Heart left ventricle (tissue), 16 donors: ENCODE data around the gene COL1A2. TPM values are rescaled to one million over a fixed set of nuclear protein-coding genes. Genes with fewer than 3 reads are reported as not detected.

Experiments used
- ATAC-seq, 4 donors: fragments of 200-7000 bp; cut with Tn5 transposase; one replicate each; pipeline ENCODE4 v1.9.1; 2020 to 2022; ENCODE audit warnings: moderate library complexity in 4 of 4, mild to moderate bottlenecking in 3 of 4, moderate number of reproducible peaks in 1 of 4
- DNase-seq, 5 donors: peaks; one replicate each; pipeline ENCODE4 v3.0.0-alpha.2; 2020
- H3K27ac ChIP-seq, 12 donors: fragments of 200-600 bp; sonication (generic) in 4 of 12; one replicate each; pipeline versions ENCODE4 v1.5.0 to v1.8.0; 2016 to 2022; ENCODE audit warnings: mild to moderate bottlenecking in 2 of 12
- H3K27me3 ChIP-seq, 9 donors: fragments of 200-600 bp; sonication (generic) in 2 of 9; one replicate each; pipeline versions ENCODE4 v1.5.1 to v1.8.0; 2016 to 2022; ENCODE audit warnings: mild to moderate bottlenecking in 3 of 9
- H3K36me3 ChIP-seq, 9 donors: fragments of 200-600 bp; sonication (generic) in 2 of 9; one replicate each; pipeline versions ENCODE4 v1.5.0 to v1.8.0; 2018 to 2022; ENCODE audit warnings: mild to moderate bottlenecking in 2 of 9
- H3K4me1 ChIP-seq, 12 donors: fragments of 200-600 bp; sonication (generic) in 4 of 12; one replicate each; pipeline versions ENCODE4 v1.5.0 to v1.8.0; 2016 to 2022; ENCODE audit warnings: mild to moderate bottlenecking in 3 of 12
- H3K4me3 ChIP-seq, 12 donors: fragments of 200-600 bp; sonication (generic) in 4 of 12; one replicate each; pipeline versions ENCODE4 v1.5.0 to v1.8.0; 2017 to 2022; ENCODE audit warnings: mild to moderate bottlenecking in 9 of 12, moderate library complexity in 4 of 12
- H3K9me3 ChIP-seq, 12 donors: fragments of 200-600 bp; sonication (generic) in 4 of 12; one replicate each; pipeline versions ENCODE4 v1.5.0 to v1.8.0; 2016 to 2022; ENCODE audit warnings: mild to moderate bottlenecking in 1 of 12
- CTCF ChIP-seq, 12 donors: fragments of 200-600 bp; sonication (generic) in 4 of 12; IDR thresholded peaks; one replicate each; pipeline versions ENCODE4 v1.5.0 to v1.8.0; 2018 to 2022; ENCODE audit warnings: antibody characterized with exemption in 12 of 12, mild to moderate bottlenecking in 5 of 12
- POLR2A ChIP-seq, 2 donors: fragments of 450-650 bp; IDR thresholded peaks; one replicate each; pipeline ENCODE4 v1.6.1; 2017; ENCODE audit warnings: antibody characterized with exemption in 2 of 2, mild to moderate bottlenecking in 2 of 2, moderate library complexity in 2 of 2
- WGBS, 4 donors: extraction: QIAGEN DNeasy Blood & Tissue Kit in 2 of 4; methylation state at CpG; one replicate each; pipeline versions ENCODE4 v1.1.5 to v1.1.7; 2013 to 2018; 5-methylcytosine and 5-hydroxymethylcytosine counted together
- intact Hi-C, 10 donors: fragments of 100-400 bp; cut with DNase I; formaldehyde crosslinking; loops; one replicate each; pipeline versions ENCODE4 v1.11.1 to v1.14.2; 2022
- polyA plus RNA-seq, 2 donors: library from polyadenylated mRNA; stranded (reverse); fragments of 200-250 nt; gene quantifications; one replicate each; pipeline ENCODE4 v1.2.3, GENCODE V29; 2013
- total RNA-seq, 9 donors: library from RNA; depleted of rRNA in 2 of 9; stranded (reverse); fragments of >200 nt in 2 of 9; fragmentation: NEBNext Ultra II Directional in 3 of 9; extraction: Animal tissue kit (Norgen Biotek cat#: 25700) in 3 of 9; gene quantifications; one replicate each; pipeline versions ENCODE4 v1.1.0 to v1.2.4, GENCODE V29; 2016 to 2023
- donor health status: ischemic (EF 13 %, LVEDD 7.1; RV severe dilation, severe dysfunction).
- donor health status: healthy with polysubstance abuse.
- donor health status: DM: no; HTN: yes; CAD: no.
- donor health status: DM: no; HTN: no; CAD: no.
- donor health status: ischemic (EF 25% LVEDD 6.9; RV normal size, moderate dysfunction).
- donor health status: ischemic (EF 25% LVEDD 5.7; RV mildly dilated, moderate dysfunction).
- donor health status: healthy.
- donor health status: DM: yes; HTN: yes; CAD: no.
- donor health status: ischemic (EF 35%, LVEDD 5.7; RV mildly dilated, moderate dysfunction).
- donor health status: nonischemic (EF 11% LVEDD 7.7; RV severe dilation, severe dysfunction).
- donor health status: DM: yes; HTN: yes; CAD: no.
- donor health status: PGD.
- donor health status: ischemic (EF 29% LVEDD 5.4; RV normal size, mild dysfunction).
- donor health status: nonischemic (EF 23%, LVEDD 6.1; RV moderate dilation, normal function).

Gene COL1A2
- total and polyA plus RNA-seq, 11 donors: 33.1 to 615 (median 104) TPM

GRCh38 chr7:94366163-94366562, 28.5 kb upstream of the COL1A2 start:
- no peak overlapping the region for H3K27ac ChIP-seq

GRCh38 chr7:94366832-94367231, 27.9 kb upstream of the COL1A2 start:
- 86 to 90% (median 87%) methylated on average over 4 of the region's 4 CpGs for WGBS, 4 donors
- Histone ChIP-seq H3K4me3 (no peak overlapping the region), H3K4me1 (peaks cover 0 to 21% (median 11%) of the 10 kb centered on the region in 12 donors), H3K27ac (peak overlapping the region in 1 of 12 donors; percentile 50), H3K36me3 (no peaks in the 10 kb centered on the region), H3K9me3 (peaks cover 0 to 3% (median 0%) of the 10 kb centered on the region in 12 donors), H3K27me3 (no peaks in the 10 kb centered on the region)
- DNase-seq (no peak), ATAC-seq (no peak)
- intact Hi-C loops: loop anchor here in 1 of 10 donors (5.0 kb wide), 1 partner anchor 45 kb away; no protein-coding TSS in a partner anchor
- TF ChIP-seq CTCF (IDR thresholded peaks at IDR 0.05) (no peak), POLR2A (IDR thresholded peaks at IDR 0.05) (no peak)

More at GRCh38 chr7:94366163-94366562, 28.5 kb upstream of the COL1A2 start:
- intact Hi-C loops: loop anchor here in 1 of 10 donors (5.0 kb wide), 1 partner anchor 44 kb away; no protein-coding TSS in a partner anchor
- TF ChIP-seq POLR2A (IDR thresholded peaks at IDR 0.05) (no peak), CTCF (IDR thresholded peaks at IDR 0.05) (no peak)
- peaks cover 0 to 3% (median 0%) of the 10 kb centered on the region in 12 donors for H3K9me3 ChIP-seq
- ATAC-seq (no peak), DNase-seq (no peak)
- H3K27me3 ChIP-seq: no peaks in the 10 kb centered on the region
- H3K36me3 ChIP-seq: no peaks in the 10 kb centered on the region
- no peak overlapping the region for H3K4me3 ChIP-seq
- WGBS, 4 donors: 96 to 99% (median 98%) methylated on average over 3 of the region's 3 CpGs
- peaks cover 0 to 21% (median 11%) of the 10 kb centered on the region in 12 donors for H3K4me1 ChIP-seq

- WGBS, 4 donors: 56 to 62% (median 57%) methylated on average over 2 of the region's 2 CpGs
- Histone ChIP-seq H3K4me3 (peak overlapping the region in 2 of 12 donors; percentile 14 to 28), H3K36me3 (no peaks in the 10 kb centered on the region), H3K9me3 (peaks cover 0 to 3% (median 0%) of the 10 kb centered on the region in 12 donors), H3K27ac (peak overlapping the region; percentile 32 to 75 (median 58)), H3K4me1 (peaks cover 0 to 21% (median 11%) of the 10 kb centered on the region in 12 donors), H3K27me3 (no peaks in the 10 kb centered on the region)
- no peak for TF ChIP-seq CTCF (IDR thresholded peaks at IDR 0.05)
- TF ChIP-seq POLR2A (IDR thresholded peaks at IDR 0.05): no peak
- intact Hi-C loops: loop anchor here in 1 of 10 donors (5.0 kb wide), 1 partner anchor 46 kb away; no protein-coding TSS in a partner anchor
- DNase-seq (no peak), ATAC-seq (peak; percentile 47 to 75 (median 64))
These were observed 26.7 kb upstream of the COL1A2 start for GRCh38 chr7:94367949-94368348.

GRCh38 chr7:94368371-94368791, 26.3 kb upstream of the COL1A2 start:
- H3K4me1 ChIP-seq: peaks cover 0 to 21% (median 11%) of the 10 kb centered on the region in 12 donors
- TF ChIP-seq POLR2A (IDR thresholded peaks at IDR 0.05): no peak
- no peak for TF ChIP-seq CTCF (IDR thresholded peaks at IDR 0.05)
- H3K4me3 ChIP-seq: peak overlapping the region in 3 of 12 donors; percentile 14 to 28 (median 17)
- 20 to 33% (median 24%) methylated on average over 5 of the region's 5 CpGs for WGBS, 4 donors
- DNase-seq (no peak), ATAC-seq (peak in 2 of 4 donors; percentile 52 to 62)
- peak overlapping the region; percentile 32 to 75 (median 58) for H3K27ac ChIP-seq
- H3K27me3 ChIP-seq: no peaks in the 10 kb centered on the region
- H3K9me3 ChIP-seq: no peaks in the 10 kb centered on the region
- intact Hi-C loops: loop anchor here in 1 of 10 donors (5.0 kb wide), 1 partner anchor 46 kb away; no protein-coding TSS in a partner anchor
- no peaks in the 10 kb centered on the region for H3K36me3 ChIP-seq
